Fibroblast of the aortic adventitia (primary cell): ENCODE results near the gene GALNT6. TPM values are rescaled to one million over a fixed set of nuclear protein-coding genes. Genes with fewer than 3 reads are reported as not detected.

ENCODE experiments used
- DNase-seq: peaks from one replicate; pipeline ENCODE4 v3.0.0-alpha.2; 2010; ENCODE audit warnings: low read depth
- H3K4me3 ChIP-seq: 2 replicates; pipeline ENCODE4 v1.5.1; 2011; ENCODE audit warnings: low read depth, mild to moderate bottlenecking, control low read depth, low read length, moderate library complexity
- total RNA-seq: library from RNA; depleted of rRNA; stranded (reverse); fragments of >200 nt; gene quantifications from 2 replicates; pipeline ENCODE4 v1.2.3, GENCODE V29; 2012; ENCODE audit warnings: low replicate concordance
- TF ChIP-seq, protein P1 (sequence below): IDR thresholded peaks from 2 replicates; pipeline ENCODE4 v1.5.1; 2011; ENCODE audit warnings: mild to moderate bottlenecking, low read length, control low read depth, inconsistent platforms; ENCODE audit not compliant: insufficient read depth

The GALNT6 gene
- total RNA-seq, 1 donor, result 22.1 TPM

DNA sequence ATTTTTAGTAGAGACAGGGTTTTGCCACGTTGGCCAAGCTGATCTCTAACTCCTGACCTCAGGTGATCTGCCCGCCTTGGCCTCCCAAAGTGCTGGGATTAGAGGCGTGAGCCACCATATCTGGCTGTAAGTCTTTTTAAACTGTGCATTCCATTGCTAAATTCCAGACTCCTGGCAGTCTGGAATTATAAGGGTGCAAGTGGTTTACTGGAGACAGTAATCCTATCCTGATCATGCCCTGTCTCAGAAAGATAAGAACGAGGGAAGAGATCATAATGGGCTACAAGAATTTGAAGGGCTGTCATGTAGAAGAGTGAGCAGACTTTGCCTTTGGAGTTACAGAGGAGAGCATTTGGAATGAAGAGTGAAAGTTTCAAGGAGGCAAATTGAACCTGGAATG, 26.6 kb upstream of the GALNT6 start:
- DNase-seq, result no peak
- TF ChIP-seq, protein P1, sequence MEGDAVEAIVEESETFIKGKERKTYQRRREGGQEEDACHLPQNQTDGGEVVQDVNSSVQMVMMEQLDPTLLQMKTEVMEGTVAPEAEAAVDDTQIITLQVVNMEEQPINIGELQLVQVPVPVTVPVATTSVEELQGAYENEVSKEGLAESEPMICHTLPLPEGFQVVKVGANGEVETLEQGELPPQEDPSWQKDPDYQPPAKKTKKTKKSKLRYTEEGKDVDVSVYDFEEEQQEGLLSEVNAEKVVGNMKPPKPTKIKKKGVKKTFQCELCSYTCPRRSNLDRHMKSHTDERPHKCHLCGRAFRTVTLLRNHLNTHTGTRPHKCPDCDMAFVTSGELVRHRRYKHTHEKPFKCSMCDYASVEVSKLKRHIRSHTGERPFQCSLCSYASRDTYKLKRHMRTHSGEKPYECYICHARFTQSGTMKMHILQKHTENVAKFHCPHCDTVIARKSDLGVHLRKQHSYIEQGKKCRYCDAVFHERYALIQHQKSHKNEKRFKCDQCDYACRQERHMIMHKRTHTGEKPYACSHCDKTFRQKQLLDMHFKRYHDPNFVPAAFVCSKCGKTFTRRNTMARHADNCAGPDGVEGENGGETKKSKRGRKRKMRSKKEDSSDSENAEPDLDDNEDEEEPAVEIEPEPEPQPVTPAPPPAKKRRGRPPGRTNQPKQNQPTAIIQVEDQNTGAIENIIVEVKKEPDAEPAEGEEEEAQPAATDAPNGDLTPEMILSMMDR, result no peak
- no peak overlapping the region for H3K4me3 ChIP-seq

DNA sequence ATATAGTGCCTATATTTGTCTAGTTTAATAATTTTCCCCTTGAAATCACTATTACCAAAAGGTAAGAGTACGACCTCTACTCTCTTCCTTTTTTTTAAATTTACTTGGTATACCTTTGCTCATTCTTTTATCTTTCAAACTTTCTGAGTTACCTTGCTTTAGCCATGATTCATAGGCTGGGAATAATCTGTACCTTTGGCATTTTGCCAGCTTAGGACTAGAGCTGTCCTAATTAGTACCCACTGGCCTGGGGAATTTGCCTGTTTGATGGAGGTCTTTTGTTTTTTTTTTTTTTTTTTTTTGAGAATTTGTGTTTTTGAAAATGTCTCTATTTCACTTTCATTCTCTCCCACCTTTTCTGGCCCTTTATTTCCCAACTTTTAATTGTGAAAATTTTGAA, 24.7 kb upstream of the GALNT6 start:
- DNase-seq, result no peak
- TF ChIP-seq, protein P1, result no peak
- H3K4me3 ChIP-seq, result no peak overlapping the region

DNA sequence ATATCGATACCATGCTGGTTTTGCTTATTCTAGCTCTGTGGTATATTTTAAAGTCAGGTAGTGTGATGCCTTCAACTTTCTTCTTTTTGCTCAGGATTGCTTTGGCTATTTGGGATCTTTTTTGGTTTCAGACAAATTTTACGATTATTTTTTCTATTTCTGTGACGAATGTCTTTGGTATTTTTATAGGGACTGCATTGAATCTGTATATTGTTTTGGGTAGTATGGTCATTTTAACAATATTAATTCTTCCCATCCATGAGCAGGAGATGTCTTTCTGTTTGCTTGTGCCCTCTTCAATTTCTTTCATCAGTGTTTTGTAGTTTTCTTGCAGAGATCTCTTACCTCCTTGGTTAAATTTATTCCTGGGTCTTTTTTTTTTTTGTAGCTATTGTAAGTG, 22.6 kb upstream of the GALNT6 start:
- TF ChIP-seq, protein P1, result no peak
- DNase-seq, result no peak

DNA sequence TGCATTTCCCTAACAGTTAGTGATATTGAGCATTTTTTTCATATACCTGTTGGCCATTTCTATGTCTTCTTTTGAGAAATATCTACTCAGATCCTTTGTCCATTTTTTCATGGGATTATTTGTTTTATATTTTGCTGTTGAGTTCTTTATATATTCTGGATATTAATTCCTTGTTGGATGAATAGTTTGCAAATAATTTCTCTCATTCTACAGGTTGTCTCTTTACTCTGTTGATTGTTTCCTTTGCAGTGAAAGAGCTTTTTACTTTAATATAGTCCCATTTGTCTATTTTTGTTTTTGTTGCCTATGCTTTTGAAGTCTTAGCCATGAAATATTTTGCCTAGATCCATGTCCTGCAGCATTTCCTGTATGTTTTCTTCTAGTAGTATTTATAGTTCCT, 21.9 kb upstream of the GALNT6 start:
- DNase-seq, result no peak
- TF ChIP-seq, protein P1, result no peak
- no peak overlapping the region for H3K4me3 ChIP-seq

More for the DNA sequence above, 22.6 kb upstream of the GALNT6 start:
- H3K4me3 ChIP-seq, result no peak overlapping the region

DNA sequence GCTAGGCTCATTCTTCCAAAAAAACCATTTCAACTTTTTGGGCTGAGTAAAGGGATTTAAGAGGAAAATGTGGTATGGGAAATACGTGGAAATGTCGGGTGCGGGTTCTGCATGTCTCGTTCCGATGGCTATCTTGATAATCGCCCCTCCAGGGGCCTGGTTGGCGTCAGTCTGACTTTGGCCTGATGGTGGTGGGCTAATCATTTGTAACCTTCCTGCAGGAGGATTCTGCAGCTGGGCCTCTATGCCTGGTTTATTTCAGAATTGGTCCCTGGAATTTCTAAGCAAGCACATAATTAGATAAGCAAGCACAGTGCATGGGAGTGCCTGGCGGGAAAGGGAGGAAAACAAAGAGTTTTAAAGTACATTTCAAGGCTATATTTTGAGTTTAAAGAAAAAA, 18.6 kb upstream of the GALNT6 start:
- DNase-seq, result no peak
- no peak overlapping the region for H3K4me3 ChIP-seq
- TF ChIP-seq, protein P1, result no peak

DNA sequence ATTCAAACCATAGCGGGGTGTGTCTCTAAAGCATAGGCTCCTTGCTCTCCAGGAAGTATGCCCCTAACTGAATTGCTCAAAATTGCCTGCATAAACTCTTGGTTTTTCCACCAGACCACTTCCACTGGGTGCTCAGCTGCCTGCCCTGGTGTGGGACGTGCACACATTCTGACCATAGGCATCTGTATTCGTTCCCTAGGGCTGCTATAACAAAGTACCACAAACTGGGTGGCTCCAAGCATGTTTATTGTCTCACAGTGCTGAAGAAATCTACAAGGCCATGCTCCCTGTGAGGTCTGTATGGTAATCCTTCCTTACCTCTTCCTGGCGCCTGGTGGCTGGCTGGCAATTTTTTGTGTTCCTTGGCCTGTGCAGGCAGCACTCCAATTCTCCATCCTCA, 16.4 kb upstream of the GALNT6 start:
- no peak overlapping the region for H3K4me3 ChIP-seq
- no peak for DNase-seq
- TF ChIP-seq, protein P1, result no peak

DNA sequence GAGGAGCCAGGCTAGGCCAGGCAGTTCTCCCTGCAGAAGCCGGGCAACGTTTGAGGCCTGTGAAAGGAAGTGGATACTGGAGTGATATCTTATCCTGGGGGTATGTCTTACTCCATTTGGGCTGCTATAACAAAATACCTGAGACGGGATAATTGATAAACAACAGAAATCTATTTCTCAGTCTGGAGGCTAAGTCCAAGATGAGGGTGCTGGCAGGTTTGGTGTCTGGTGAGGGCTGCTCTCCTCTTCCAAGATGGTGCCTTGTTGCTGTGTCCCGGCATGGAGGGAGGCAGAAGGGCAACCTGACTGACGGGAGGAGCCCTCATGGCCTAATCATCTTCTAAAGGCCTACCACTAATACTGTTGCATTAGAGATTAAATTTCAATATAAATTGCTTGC, 15.7 kb upstream of the GALNT6 start:
- no peak for DNase-seq
- no peak overlapping the region for H3K4me3 ChIP-seq
- TF ChIP-seq, protein P1, result no peak
